Measurements from ENCODE around the gene EFL1.

EFL1 gene

GRCh38 chr15:82098674-82099073, 163.9 kb downstream of the EFL1 start:
- Histone ChIP-seq H3K9me3 (ENCODE audit: severe bottlenecking) (no peaks in the 10 kb centered on the region), H3K4me3 (ENCODE audit: severe bottlenecking) (no peak overlapping the region), H3K27ac (ENCODE audit: poor library complexity, severe bottlenecking) (no peak overlapping the region), H3K36me3 (ENCODE audit: low read depth) (no peaks in the 10 kb centered on the region), H3K4me1 (ENCODE audit: insufficient read depth, poor library complexity, severe bottlenecking) (peaks cover 8% of the 10 kb centered on the region), H3K27me3 (ENCODE audit: insufficient read depth, poor library complexity, severe bottlenecking) (no peaks in the 10 kb centered on the region)
- no peak for TF ChIP-seq CTCF (IDR thresholded peaks at IDR 0.05; ENCODE audit: poor library complexity, severe bottlenecking)
- ATAC-seq (ENCODE audit: low read depth) (no peak), DNase-seq (ENCODE audit: low spot score) (no peak)

- ATAC-seq (ENCODE audit: low read depth) (no peak), DNase-seq (ENCODE audit: low spot score) (no peak)
- Histone ChIP-seq H3K27me3 (ENCODE audit: insufficient read depth, poor library complexity, severe bottlenecking) (no peaks in the 10 kb centered on the region), H3K4me3 (ENCODE audit: severe bottlenecking) (no peak overlapping the region), H3K4me1 (ENCODE audit: insufficient read depth, poor library complexity, severe bottlenecking) (peaks cover 8% of the 10 kb centered on the region), H3K9me3 (ENCODE audit: severe bottlenecking) (no peaks in the 10 kb centered on the region), H3K36me3 (ENCODE audit: low read depth) (no peaks in the 10 kb centered on the region), H3K27ac (ENCODE audit: poor library complexity, severe bottlenecking) (no peak overlapping the region)
- no peak for TF ChIP-seq CTCF (IDR thresholded peaks at IDR 0.05; ENCODE audit: poor library complexity, severe bottlenecking)
Observed at GRCh38 chr15:82095803-82096202, 166.7 kb downstream of the EFL1 start.

GRCh38 chr15:82093774-82094211, 168.7 kb downstream of the EFL1 start:
- no peaks in the 10 kb centered on the region for H3K27me3 ChIP-seq (ENCODE audit: insufficient read depth, poor library complexity, severe bottlenecking)
- TF ChIP-seq CTCF (IDR thresholded peaks at IDR 0.05; ENCODE audit: poor library complexity, severe bottlenecking), result no peak
- no peaks in the 10 kb centered on the region for H3K36me3 ChIP-seq (ENCODE audit: low read depth)
- peak overlapping the region; percentile 61 for H3K27ac ChIP-seq (ENCODE audit: poor library complexity, severe bottlenecking)
- no peaks in the 10 kb centered on the region for H3K9me3 ChIP-seq (ENCODE audit: severe bottlenecking)
- peak; percentile 100 for ATAC-seq (ENCODE audit: low read depth)
- peak; percentile 92 for DNase-seq (ENCODE audit: low spot score)
- peaks cover 8% of the 10 kb centered on the region for H3K4me1 ChIP-seq (ENCODE audit: insufficient read depth, poor library complexity, severe bottlenecking)
- H3K4me3 ChIP-seq (ENCODE audit: severe bottlenecking), result no peak overlapping the region

- TF ChIP-seq CTCF (IDR thresholded peaks at IDR 0.05; ENCODE audit: poor library complexity, severe bottlenecking), result no peak
- DNase-seq (ENCODE audit: low spot score) (no peak), ATAC-seq (ENCODE audit: low read depth) (no peak)
- H3K36me3 ChIP-seq (ENCODE audit: low read depth), result no peaks in the 10 kb centered on the region
- H3K27me3 ChIP-seq (ENCODE audit: insufficient read depth, poor library complexity, severe bottlenecking), result no peaks in the 10 kb centered on the region
- H3K4me1 ChIP-seq (ENCODE audit: insufficient read depth, poor library complexity, severe bottlenecking), result peaks cover 8% of the 10 kb centered on the region
- H3K4me3 ChIP-seq (ENCODE audit: severe bottlenecking), result no peak overlapping the region
- H3K27ac ChIP-seq (ENCODE audit: poor library complexity, severe bottlenecking), result peak overlapping the region; percentile 61
- no peaks in the 10 kb centered on the region for H3K9me3 ChIP-seq (ENCODE audit: severe bottlenecking)
Observed at GRCh38 chr15:82093325-82093724, 169.2 kb downstream of the EFL1 start.

- DNase-seq (ENCODE audit: low spot score) (no peak), ATAC-seq (ENCODE audit: low read depth) (no peak)
- no peak overlapping the region for H3K4me3 ChIP-seq (ENCODE audit: severe bottlenecking)
- H3K27ac ChIP-seq (ENCODE audit: poor library complexity, severe bottlenecking), result no peak overlapping the region
- H3K36me3 ChIP-seq (ENCODE audit: low read depth), result no peaks in the 10 kb centered on the region
- TF ChIP-seq CTCF (IDR thresholded peaks at IDR 0.05; ENCODE audit: poor library complexity, severe bottlenecking), result no peak
- no peaks in the 10 kb centered on the region for H3K27me3 ChIP-seq (ENCODE audit: insufficient read depth, poor library complexity, severe bottlenecking)
- no peaks in the 10 kb centered on the region for H3K9me3 ChIP-seq (ENCODE audit: severe bottlenecking)
- peaks cover 8% of the 10 kb centered on the region for H3K4me1 ChIP-seq (ENCODE audit: insufficient read depth, poor library complexity, severe bottlenecking)
Observed at GRCh38 chr15:82091636-82092140, 170.8 kb downstream of the EFL1 start.
